GM23338 (cell line): Measurements from ENCODE around the gene GSG1L. TPM values are rescaled to one million over a fixed set of nuclear protein-coding genes. Genes with fewer than 3 reads are reported as not detected.

Source experiments
- ATAC-seq: fragments of 200-7000 bp; cut with Tn5 transposase; 3 replicates; pipeline ENCODE4 v1.9.1; 2020
- DNase-seq: peaks from one replicate; pipeline ENCODE4 v3.0.0-alpha.2; 2015; ENCODE audit warnings: low spot score
- H2AFZ ChIP-seq: fragments of 200-600 bp; sonication (generic); 2 replicates; pipeline ENCODE4 v1.8.0; 2016; ENCODE audit warnings: antibody characterized with exemption, mild to moderate bottlenecking, moderate library complexity
- H3F3A ChIP-seq: fragments of 200-600 bp; sonication (generic); replicated peaks from 2 replicates; pipeline ENCODE4 v1.8.0; 2017; ENCODE audit warnings: antibody characterized with exemption, mixed run types, low read depth
- H3K27ac ChIP-seq: fragments of 200-600 bp; sonication (generic); 2 replicates; pipeline ENCODE4 v1.6.1; 2016; ENCODE audit warnings: low read depth
- H3K27me3 ChIP-seq: fragments of 200-600 bp; sonication (generic); 2 replicates; pipeline ENCODE4 v1.8.0; 2016; ENCODE audit warnings: mild to moderate bottlenecking, mixed run types, moderate library complexity; ENCODE audit not compliant: insufficient read depth
- H3K36me3 ChIP-seq: fragments of 200-600 bp; sonication (generic); 2 replicates; pipeline ENCODE4 v1.8.0; 2016; ENCODE audit warnings: mild to moderate bottlenecking; ENCODE audit not compliant: insufficient read depth
- H3K4me1 ChIP-seq: fragments of 200-600 bp; sonication (generic); 2 replicates; pipeline ENCODE4 v1.8.0; 2016; ENCODE audit warnings: mild to moderate bottlenecking, moderate library complexity; ENCODE audit not compliant: insufficient read depth
- H3K4me2 ChIP-seq: fragments of 200-600 bp; sonication (generic); 2 replicates; pipeline ENCODE4 v1.7.1; 2017; ENCODE audit warnings: mixed run types
- H3K4me3 ChIP-seq: fragments of 200-600 bp; sonication (generic); 2 replicates; pipeline ENCODE4 v1.6.1; 2016; ENCODE audit warnings: mixed run types
- H3K79me2 ChIP-seq: fragments of 200-600 bp; sonication (generic); replicated peaks from 2 replicates; pipeline ENCODE4 v1.8.0; 2017; ENCODE audit warnings: mild to moderate bottlenecking; ENCODE audit not compliant: insufficient read depth
- H3K9me2 ChIP-seq: fragments of 200-600 bp; sonication (generic); 2 replicates; pipeline ENCODE4 v1.8.0; 2017; ENCODE audit not compliant: insufficient read depth
- H4K20me1 ChIP-seq: fragments of 200-600 bp; sonication (generic); replicated peaks from 2 replicates; pipeline ENCODE4 v1.8.0; 2017; ENCODE audit warnings: mild to moderate bottlenecking; ENCODE audit not compliant: insufficient read depth
- H3K27ac Mint-ChIP-seq: 2 replicates; pipeline ENCODE4 v1.8.0; 2020; ENCODE audit warnings: inconsistent platforms, mild to moderate bottlenecking, moderate library complexity, mixed read lengths
- H3K27me3 Mint-ChIP-seq: 3 replicates; pipeline ENCODE4 v1.8.0; 2022; ENCODE audit warnings: low read depth, mild to moderate bottlenecking, moderate library complexity, mixed read lengths, inconsistent platforms; ENCODE audit not compliant: insufficient read depth, poor library complexity
- H3K36me3 Mint-ChIP-seq: 3 replicates; pipeline ENCODE4 v1.8.0; 2021; ENCODE audit warnings: low read depth, mild to moderate bottlenecking, inconsistent platforms, moderate library complexity, mixed read lengths
- H3K4me1 Mint-ChIP-seq: 3 replicates; pipeline ENCODE4 v1.8.0; 2020; ENCODE audit warnings: mild to moderate bottlenecking, inconsistent platforms, mixed read lengths
- H3K4me3 Mint-ChIP-seq: 3 replicates; pipeline ENCODE4 v1.8.0; 2021; ENCODE audit warnings: moderate library complexity, mild to moderate bottlenecking, inconsistent platforms, mixed read lengths
- H3K9me3 Mint-ChIP-seq: 3 replicates; pipeline ENCODE4 v1.8.0; 2020; ENCODE audit warnings: moderate library complexity, mild to moderate bottlenecking, inconsistent platforms, mixed read lengths
- CREB1 ChIP-seq: fragments of 250-450 bp; sonication (Bioruptor Pico); IDR thresholded peaks from 2 replicates; pipeline ENCODE4 v1.5.0; 2020; ENCODE audit warnings: low read depth, mild to moderate bottlenecking, moderate library complexity
- EZH2 ChIP-seq: fragments of 200-600 bp; sonication (generic); IDR thresholded peaks from one replicate; pipeline ENCODE4 v1.8.0; 2017; ENCODE audit warnings: antibody characterized with exemption, mild to moderate bottlenecking, low read depth; ENCODE audit not compliant: unreplicated experiment
- JUNB ChIP-seq: IDR thresholded peaks from one replicate; pipeline ENCODE4 v1.6.1; 2016; ENCODE audit warnings: antibody characterized with exemption; ENCODE audit not compliant: unreplicated experiment
- NANOG ChIP-seq: IDR thresholded peaks from 2 replicates; pipeline ENCODE4 v1.6.1; 2016; ENCODE audit warnings: antibody characterized with exemption, borderline replicate concordance
- ZNF331 ChIP-seq: fragments of 250-450 bp; sonication (Bioruptor Pico); IDR thresholded peaks from 2 replicates; pipeline ENCODE4 v1.5.0; 2020; ENCODE audit warnings: low read depth, mild to moderate bottlenecking, moderate library complexity
- polyA plus RNA-seq: library from polyadenylated mRNA; unstranded; fragments of >200 nt; fragmentation: Nextera tagmentation; extraction: Ambion mirVana; gene quantifications from 2 replicates; pipeline ENCODE4 v1.2.1, GENCODE V29; 2016
- total RNA-seq: library from RNA; depleted of rRNA; stranded (reverse); fragments of >200 nt; shearing (Covaris generic); gene quantifications from 2 replicates; pipeline ENCODE4 v1.2.3, GENCODE V29; 2014
- TF ChIP-seq, protein P1 (sequence below), 2 experiments: fragments of 200-600 bp in 1 of 2; sonication (generic) in 1 of 2; conservative IDR thresholded peaks; 2 replicates each; pipeline versions ENCODE4 v1.5.1 to v1.6.1; 2016 to 2017; ENCODE audit warnings: antibody characterized with exemption in 2 of 2, low read depth in 2 of 2, mild to moderate bottlenecking in 2 of 2, moderate library complexity in 1 of 2
- TF ChIP-seq, protein P2 (sequence below): fragments of 250-450 bp; sonication (Bioruptor Pico); IDR thresholded peaks from 2 replicates; pipeline ENCODE4 v1.5.0; 2020; ENCODE audit warnings: mild to moderate bottlenecking, moderate library complexity
- TF ChIP-seq, protein P3 (sequence below): IDR thresholded peaks from 2 replicates; pipeline ENCODE4 v1.6.1; 2016; ENCODE audit warnings: antibody characterized with exemption

Gene GSG1L
- total and polyA plus RNA-seq, 2 experiments from 2014 or later: 0.36 to 0.63 TPM

DNA sequence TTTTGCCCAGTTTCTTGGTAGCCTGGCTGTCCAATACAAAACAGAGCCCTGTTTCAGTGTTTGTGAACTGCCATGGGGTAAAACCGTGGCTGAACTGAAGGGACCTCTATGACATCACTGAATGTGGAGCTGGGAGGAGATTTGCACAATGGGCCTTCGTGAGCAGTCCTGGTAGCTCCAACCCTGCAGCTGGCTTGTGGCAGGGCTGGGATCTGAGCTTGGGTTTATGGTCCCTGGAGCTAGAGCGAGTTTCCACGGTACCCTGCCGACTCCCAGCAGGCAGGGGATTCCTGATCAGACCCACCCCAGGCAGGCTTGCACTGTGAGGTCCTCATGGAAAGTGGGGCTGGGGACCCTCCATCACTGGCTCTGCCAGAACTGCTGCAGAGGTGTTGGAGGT, 247.0 kb downstream of the GSG1L start:
- H2AFZ ChIP-seq: no peak overlapping the region
- Mint-ChIP-seq H3K4me1 (no peaks in the 10 kb centered on the region), H3K27me3 (peaks cover 8% of the 10 kb centered on the region), H3K36me3 (no peaks in the 10 kb centered on the region), H3K9me3 (peaks cover 2% of the 10 kb centered on the region; the same call in 1 of the 3 replicates), H3K27ac (no peak overlapping the region), H3K4me3 (no peak overlapping the region)
- no peaks in the 10 kb centered on the region for H3K4me1 ChIP-seq
- no peaks in the 10 kb centered on the region for H3F3A ChIP-seq
- no peak for ATAC-seq
- no peak for TF ChIP-seq ZNF331 (CRISPR knock-in tag)
- TF ChIP-seq, protein P1, sequence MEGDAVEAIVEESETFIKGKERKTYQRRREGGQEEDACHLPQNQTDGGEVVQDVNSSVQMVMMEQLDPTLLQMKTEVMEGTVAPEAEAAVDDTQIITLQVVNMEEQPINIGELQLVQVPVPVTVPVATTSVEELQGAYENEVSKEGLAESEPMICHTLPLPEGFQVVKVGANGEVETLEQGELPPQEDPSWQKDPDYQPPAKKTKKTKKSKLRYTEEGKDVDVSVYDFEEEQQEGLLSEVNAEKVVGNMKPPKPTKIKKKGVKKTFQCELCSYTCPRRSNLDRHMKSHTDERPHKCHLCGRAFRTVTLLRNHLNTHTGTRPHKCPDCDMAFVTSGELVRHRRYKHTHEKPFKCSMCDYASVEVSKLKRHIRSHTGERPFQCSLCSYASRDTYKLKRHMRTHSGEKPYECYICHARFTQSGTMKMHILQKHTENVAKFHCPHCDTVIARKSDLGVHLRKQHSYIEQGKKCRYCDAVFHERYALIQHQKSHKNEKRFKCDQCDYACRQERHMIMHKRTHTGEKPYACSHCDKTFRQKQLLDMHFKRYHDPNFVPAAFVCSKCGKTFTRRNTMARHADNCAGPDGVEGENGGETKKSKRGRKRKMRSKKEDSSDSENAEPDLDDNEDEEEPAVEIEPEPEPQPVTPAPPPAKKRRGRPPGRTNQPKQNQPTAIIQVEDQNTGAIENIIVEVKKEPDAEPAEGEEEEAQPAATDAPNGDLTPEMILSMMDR (conservative IDR thresholded peaks at IDR 0.05; ENCODE audit: low read depth in 2 of 2): no peak
- H3K27ac ChIP-seq: no peak overlapping the region
- DNase-seq: no peak
- H3K9me2 ChIP-seq: no peaks in the 10 kb centered on the region
- no peaks in the 10 kb centered on the region for H4K20me1 ChIP-seq
- H3K79me2 ChIP-seq: no peaks in the 10 kb centered on the region
- H3K4me3 ChIP-seq: no peak overlapping the region
- no peak overlapping the region for H3K4me2 ChIP-seq
- H3K36me3 ChIP-seq: no peaks in the 10 kb centered on the region
- H3K27me3 ChIP-seq: no peaks in the 10 kb centered on the region

DNA sequence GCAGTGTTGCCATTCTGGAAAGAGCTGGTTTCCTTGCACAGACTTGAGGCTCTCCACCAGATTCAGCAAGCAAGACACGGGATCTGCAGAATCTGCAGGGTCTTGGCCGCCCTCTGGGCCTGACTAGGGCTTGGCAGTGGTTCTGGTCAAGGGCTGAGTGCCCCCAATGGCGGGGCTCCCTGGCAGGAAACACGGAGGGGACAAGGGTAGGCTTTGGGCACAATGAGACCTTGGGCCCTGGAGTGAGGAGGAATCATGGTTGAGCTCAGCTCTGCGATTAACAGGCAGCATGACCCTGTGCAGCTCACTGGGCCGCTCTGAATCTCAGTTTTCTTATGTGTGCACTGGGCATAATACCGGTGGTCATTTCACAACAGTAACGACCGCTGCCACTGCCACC, 249.9 kb downstream of the GSG1L start:
- Histone ChIP-seq H2AFZ (no peak overlapping the region), H3K4me1 (no peaks in the 10 kb centered on the region), H3K79me2 (no peaks in the 10 kb centered on the region), H3F3A (no peaks in the 10 kb centered on the region), H3K27me3 (no peaks in the 10 kb centered on the region), H3K9me2 (no peaks in the 10 kb centered on the region), H3K4me3 (no peak overlapping the region), H4K20me1 (no peaks in the 10 kb centered on the region), H3K36me3 (no peaks in the 10 kb centered on the region), H3K4me2 (no peak overlapping the region), H3K27ac (no peak overlapping the region)
- no peak for ATAC-seq
- Mint-ChIP-seq H3K36me3 (no peaks in the 10 kb centered on the region), H3K9me3 (peaks cover 13% of the 10 kb centered on the region; the same call in 2 of the 3 replicates), H3K27ac (no peak overlapping the region), H3K4me1 (no peaks in the 10 kb centered on the region), H3K27me3 (peaks cover 8% of the 10 kb centered on the region), H3K4me3 (no peak overlapping the region)
- DNase-seq: no peak
- TF ChIP-seq CREB1 (CRISPR knock-in tag) (no peak), JUNB (no peak), NANOG (no peak), EZH2 (no peak)
- TF ChIP-seq, protein P2, sequence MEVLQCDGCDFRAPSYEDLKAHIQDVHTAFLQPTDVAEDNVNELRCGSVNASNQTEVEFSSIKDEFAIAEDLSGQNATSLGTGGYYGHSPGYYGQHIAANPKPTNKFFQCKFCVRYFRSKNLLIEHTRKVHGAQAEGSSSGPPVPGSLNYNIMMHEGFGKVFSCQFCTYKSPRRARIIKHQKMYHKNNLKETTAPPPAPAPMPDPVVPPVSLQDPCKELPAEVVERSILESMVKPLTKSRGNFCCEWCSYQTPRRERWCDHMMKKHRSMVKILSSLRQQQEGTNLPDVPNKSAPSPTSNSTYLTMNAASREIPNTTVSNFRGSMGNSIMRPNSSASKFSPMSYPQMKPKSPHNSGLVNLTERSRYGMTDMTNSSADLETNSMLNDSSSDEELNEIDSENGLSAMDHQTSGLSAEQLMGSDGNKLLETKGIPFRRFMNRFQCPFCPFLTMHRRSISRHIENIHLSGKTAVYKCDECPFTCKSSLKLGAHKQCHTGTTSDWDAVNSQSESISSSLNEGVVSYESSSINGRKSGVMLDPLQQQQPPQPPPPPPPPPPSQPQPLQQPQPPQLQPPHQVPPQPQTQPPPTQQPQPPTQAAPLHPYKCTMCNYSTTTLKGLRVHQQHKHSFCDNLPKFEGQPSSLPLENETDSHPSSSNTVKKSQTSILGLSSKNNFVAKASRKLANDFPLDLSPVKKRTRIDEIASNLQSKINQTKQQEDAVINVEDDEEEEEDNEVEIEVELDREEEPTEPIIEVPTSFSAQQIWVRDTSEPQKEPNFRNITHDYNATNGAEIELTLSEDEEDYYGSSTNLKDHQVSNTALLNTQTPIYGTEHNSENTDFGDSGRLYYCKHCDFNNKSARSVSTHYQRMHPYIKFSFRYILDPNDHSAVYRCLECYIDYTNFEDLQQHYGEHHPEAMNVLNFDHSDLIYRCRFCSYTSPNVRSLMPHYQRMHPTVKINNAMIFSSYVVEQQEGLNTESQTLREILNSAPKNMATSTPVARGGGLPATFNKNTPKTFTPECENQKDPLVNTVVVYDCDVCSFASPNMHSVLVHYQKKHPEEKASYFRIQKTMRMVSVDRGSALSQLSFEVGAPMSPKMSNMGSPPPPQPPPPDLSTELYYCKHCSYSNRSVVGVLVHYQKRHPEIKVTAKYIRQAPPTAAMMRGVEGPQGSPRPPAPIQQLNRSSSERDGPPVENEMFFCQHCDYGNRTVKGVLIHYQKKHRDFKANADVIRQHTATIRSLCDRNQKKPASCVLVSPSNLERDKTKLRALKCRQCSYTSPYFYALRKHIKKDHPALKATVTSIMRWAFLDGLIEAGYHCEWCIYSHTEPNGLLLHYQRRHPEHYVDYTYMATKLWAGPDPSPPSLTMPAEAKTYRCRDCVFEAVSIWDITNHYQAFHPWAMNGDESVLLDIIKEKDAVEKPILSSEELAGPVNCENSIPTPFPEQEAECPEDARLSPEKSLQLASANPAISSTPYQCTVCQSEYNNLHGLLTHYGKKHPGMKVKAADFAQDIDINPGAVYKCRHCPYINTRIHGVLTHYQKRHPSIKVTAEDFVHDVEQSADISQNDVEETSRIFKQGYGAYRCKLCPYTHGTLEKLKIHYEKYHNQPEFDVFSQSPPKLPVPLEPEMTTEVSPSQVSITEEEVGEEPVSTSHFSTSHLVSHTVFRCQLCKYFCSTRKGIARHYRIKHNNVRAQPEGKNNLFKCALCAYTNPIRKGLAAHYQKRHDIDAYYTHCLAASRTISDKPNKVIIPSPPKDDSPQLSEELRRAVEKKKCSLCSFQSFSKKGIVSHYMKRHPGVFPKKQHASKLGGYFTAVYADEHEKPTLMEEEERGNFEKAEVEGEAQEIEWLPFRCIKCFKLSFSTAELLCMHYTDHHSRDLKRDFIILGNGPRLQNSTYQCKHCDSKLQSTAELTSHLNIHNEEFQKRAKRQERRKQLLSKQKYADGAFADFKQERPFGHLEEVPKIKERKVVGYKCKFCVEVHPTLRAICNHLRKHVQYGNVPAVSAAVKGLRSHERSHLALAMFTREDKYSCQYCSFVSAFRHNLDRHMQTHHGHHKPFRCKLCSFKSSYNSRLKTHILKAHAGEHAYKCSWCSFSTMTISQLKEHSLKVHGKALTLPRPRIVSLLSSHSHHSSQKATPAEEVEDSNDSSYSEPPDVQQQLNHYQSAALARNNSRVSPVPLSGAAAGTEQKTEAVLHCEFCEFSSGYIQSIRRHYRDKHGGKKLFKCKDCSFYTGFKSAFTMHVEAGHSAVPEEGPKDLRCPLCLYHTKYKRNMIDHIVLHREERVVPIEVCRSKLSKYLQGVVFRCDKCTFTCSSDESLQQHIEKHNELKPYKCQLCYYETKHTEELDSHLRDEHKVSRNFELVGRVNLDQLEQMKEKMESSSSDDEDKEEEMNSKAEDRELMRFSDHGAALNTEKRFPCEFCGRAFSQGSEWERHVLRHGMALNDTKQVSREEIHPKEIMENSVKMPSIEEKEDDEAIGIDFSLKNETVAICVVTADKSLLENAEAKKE (CRISPR knock-in tag): no peak
- TF ChIP-seq, protein P3, sequence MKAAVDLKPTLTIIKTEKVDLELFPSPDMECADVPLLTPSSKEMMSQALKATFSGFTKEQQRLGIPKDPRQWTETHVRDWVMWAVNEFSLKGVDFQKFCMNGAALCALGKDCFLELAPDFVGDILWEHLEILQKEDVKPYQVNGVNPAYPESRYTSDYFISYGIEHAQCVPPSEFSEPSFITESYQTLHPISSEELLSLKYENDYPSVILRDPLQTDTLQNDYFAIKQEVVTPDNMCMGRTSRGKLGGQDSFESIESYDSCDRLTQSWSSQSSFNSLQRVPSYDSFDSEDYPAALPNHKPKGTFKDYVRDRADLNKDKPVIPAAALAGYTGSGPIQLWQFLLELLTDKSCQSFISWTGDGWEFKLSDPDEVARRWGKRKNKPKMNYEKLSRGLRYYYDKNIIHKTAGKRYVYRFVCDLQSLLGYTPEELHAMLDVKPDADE: no peak
